GM19035 (cell line): ENCODE results near the gene CLPTM1L.
A peak's percentile ranks its signal among the peaks of the same experiment; 100 is the strongest.

Experiments used
- ATAC-seq: cut with Tn5 transposase; IDR thresholded peaks from one replicate; pipeline ENCODE4 v1.9.1; 2021; ENCODE audit not compliant: unreplicated experiment

Gene CLPTM1L

GRCh38 chr5:1317921-1318565 is 26.9 kb downstream of the CLPTM1L start:
- no peak for ATAC-seq

GRCh38 chr5:1316588-1317340 is 28.1 kb downstream of the CLPTM1L start:
- no peak for ATAC-seq

- ATAC-seq, result peak; percentile 54
Observed at GRCh38 chr5:1315709-1316587, 29.0 kb downstream of the CLPTM1L start.

- ATAC-seq, result no peak
Observed at GRCh38 chr5:1315018-1315708, 29.7 kb downstream of the CLPTM1L start.

GRCh38 chr5:1314564-1314982 is 30.3 kb downstream of the CLPTM1L start:
- ATAC-seq, result no peak

- peak; percentile 67 for ATAC-seq
Observed at GRCh38 chr5:1312993-1313833, 31.7 kb downstream of the CLPTM1L start.

GRCh38 chr5:1312206-1312605 is 32.7 kb downstream of the CLPTM1L start:
- ATAC-seq, result no peak

- no peak for ATAC-seq
Observed at GRCh38 chr5:1311439-1312055, 33.4 kb downstream of the CLPTM1L start.

- no peak for ATAC-seq
Observed at GRCh38 chr5:1310118-1310517, 34.8 kb downstream of the CLPTM1L start.

- no peak for ATAC-seq
Observed at GRCh38 chr5:1304033-1304432, 40.9 kb downstream of the CLPTM1L start.

- no peak for ATAC-seq
Observed at GRCh38 chr5:1302258-1302657, 42.6 kb downstream of the CLPTM1L start.

GRCh38 chr5:1300581-1301083 is 44.3 kb downstream of the CLPTM1L start:
- ATAC-seq, result no peak

GRCh38 chr5:1299961-1300360 is 44.9 kb downstream of the CLPTM1L start:
- no peak for ATAC-seq

- ATAC-seq, result no peak
Observed at GRCh38 chr5:1299511-1299850, 45.4 kb downstream of the CLPTM1L start.

- ATAC-seq, result no peak
Observed at GRCh38 chr5:1298723-1299510, 46.0 kb downstream of the CLPTM1L start.

GRCh38 chr5:1298067-1298551 is 46.8 kb downstream of the CLPTM1L start:
- no peak for ATAC-seq

GRCh38 chr5:1297243-1297642 is 47.7 kb downstream of the CLPTM1L start:
- no peak for ATAC-seq

- no peak for ATAC-seq
Observed at GRCh38 chr5:1295650-1296037, 49.3 kb downstream of the CLPTM1L start.
